MM.1S (cell line): ENCODE measurements around the gene ARPC2.

Source experiments
- DNase-seq: peaks from one replicate; pipeline ENCODE4 v3.0.0-alpha.2; 2015
- H2AFZ ChIP-seq: fragments of 300-600 bp; sonication (generic); 2 replicates; pipeline ENCODE4 v1.6.0; 2016; ENCODE audit warnings: antibody characterized with exemption, low read length
- H3F3A ChIP-seq: fragments of 300-600 bp; sonication (generic); 2 replicates; pipeline ENCODE4 v1.6.1; 2016; ENCODE audit warnings: mild to moderate bottlenecking, antibody characterized with exemption, low read length, moderate library complexity, mixed read lengths; ENCODE audit not compliant: insufficient read depth
- H3K27ac ChIP-seq: fragments of 300-600 bp; sonication (generic); 2 replicates; pipeline ENCODE4 v1.5.1; 2016; ENCODE audit warnings: mild to moderate bottlenecking, low read length
- H3K27me3 ChIP-seq: fragments of 300-600 bp; sonication (generic); replicated peaks from 2 replicates; pipeline ENCODE4 v1.6.0; 2016; ENCODE audit warnings: low read length; ENCODE audit not compliant: insufficient read depth
- H3K36me3 ChIP-seq: fragments of 300-600 bp; sonication (generic); replicated peaks from 2 replicates; pipeline ENCODE4 v1.6.1; 2016; ENCODE audit warnings: mild to moderate bottlenecking, low read length, mixed read lengths; ENCODE audit not compliant: insufficient read depth
- H3K4me1 ChIP-seq: fragments of 300-600 bp; sonication (generic); 2 replicates; pipeline ENCODE4 v1.6.1; 2016; ENCODE audit warnings: low read length, mixed read lengths
- H3K4me2 ChIP-seq: fragments of 300-600 bp; sonication (generic); 2 replicates; pipeline ENCODE4 v1.6.0; 2016; ENCODE audit warnings: low read depth, low read length
- H3K4me3 ChIP-seq: fragments of 300-600 bp; sonication (generic); 2 replicates; pipeline ENCODE4 v1.5.1; 2016; ENCODE audit warnings: low read length, mixed read lengths
- H3K79me2 ChIP-seq: fragments of 300-600 bp; sonication (generic); 2 replicates; pipeline ENCODE4 v1.6.1; 2016; ENCODE audit warnings: mixed run types, low read length, mixed read lengths
- H3K9ac ChIP-seq: fragments of 300-600 bp; sonication (generic); 2 replicates; pipeline ENCODE4 v1.6.1; 2016; ENCODE audit warnings: low read length, mixed read lengths
- H3K9me2 ChIP-seq: fragments of 300-600 bp; sonication (generic); replicated peaks from 2 replicates; pipeline ENCODE4 v1.6.1; 2016; ENCODE audit warnings: mild to moderate bottlenecking, low read length, mixed read lengths; ENCODE audit not compliant: insufficient read depth
- H3K9me3 ChIP-seq: fragments of 300-600 bp; sonication (generic); replicated peaks from 2 replicates; pipeline ENCODE4 v1.6.1; 2016; ENCODE audit warnings: mild to moderate bottlenecking, low read length, mixed read lengths; ENCODE audit not compliant: insufficient read depth
- H4K20me1 ChIP-seq: fragments of 300-600 bp; sonication (generic); 2 replicates; pipeline ENCODE4 v1.6.1; 2016; ENCODE audit warnings: mild to moderate bottlenecking, low read length, moderate library complexity, mixed read lengths; ENCODE audit not compliant: insufficient read depth
- EZH2 ChIP-seq: fragments of 300-600 bp; sonication (generic); optimal IDR thresholded peaks from 2 replicates; pipeline ENCODE3; 2017; ENCODE audit warnings: low read depth, mild to moderate bottlenecking, antibody characterized with exemption, low read length, mixed read lengths
- EZH2phosphoT487 ChIP-seq: fragments of 300-600 bp; sonication (generic); IDR thresholded peaks from 2 replicates; pipeline ENCODE4 v1.6.1; 2018; ENCODE audit warnings: antibody characterized with exemption, low read length
- TF ChIP-seq, protein P1 (sequence below): fragments of 300-600 bp; sonication (generic); IDR thresholded peaks from 2 replicates; pipeline ENCODE4 v1.5.1; 2016; ENCODE audit warnings: antibody characterized with exemption, low read length, mixed read lengths

The ARPC2 gene

DNA sequence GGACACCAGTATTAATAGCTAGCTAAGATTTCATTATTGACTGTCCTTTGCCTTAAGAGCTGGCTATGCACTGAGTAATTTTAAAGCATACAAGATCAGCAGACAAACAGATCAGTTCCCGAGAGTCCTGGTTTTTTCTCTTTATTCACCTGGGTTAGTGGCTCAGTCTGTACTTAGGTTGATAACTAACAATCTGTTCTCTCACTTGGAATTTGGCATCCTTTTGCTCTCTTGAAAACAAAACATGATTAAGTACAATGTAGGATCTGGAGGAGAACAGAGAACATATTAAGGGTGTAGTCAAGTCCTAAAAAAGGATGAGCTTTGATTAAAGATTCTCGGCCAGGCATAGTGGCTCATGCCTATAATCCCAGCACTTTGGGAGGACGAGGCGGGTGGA is 16.6 kb downstream of the ARPC2 start:
- TF ChIP-seq EZH2phosphoT487 (no peak), EZH2 (no peak)
- TF ChIP-seq, protein P1, sequence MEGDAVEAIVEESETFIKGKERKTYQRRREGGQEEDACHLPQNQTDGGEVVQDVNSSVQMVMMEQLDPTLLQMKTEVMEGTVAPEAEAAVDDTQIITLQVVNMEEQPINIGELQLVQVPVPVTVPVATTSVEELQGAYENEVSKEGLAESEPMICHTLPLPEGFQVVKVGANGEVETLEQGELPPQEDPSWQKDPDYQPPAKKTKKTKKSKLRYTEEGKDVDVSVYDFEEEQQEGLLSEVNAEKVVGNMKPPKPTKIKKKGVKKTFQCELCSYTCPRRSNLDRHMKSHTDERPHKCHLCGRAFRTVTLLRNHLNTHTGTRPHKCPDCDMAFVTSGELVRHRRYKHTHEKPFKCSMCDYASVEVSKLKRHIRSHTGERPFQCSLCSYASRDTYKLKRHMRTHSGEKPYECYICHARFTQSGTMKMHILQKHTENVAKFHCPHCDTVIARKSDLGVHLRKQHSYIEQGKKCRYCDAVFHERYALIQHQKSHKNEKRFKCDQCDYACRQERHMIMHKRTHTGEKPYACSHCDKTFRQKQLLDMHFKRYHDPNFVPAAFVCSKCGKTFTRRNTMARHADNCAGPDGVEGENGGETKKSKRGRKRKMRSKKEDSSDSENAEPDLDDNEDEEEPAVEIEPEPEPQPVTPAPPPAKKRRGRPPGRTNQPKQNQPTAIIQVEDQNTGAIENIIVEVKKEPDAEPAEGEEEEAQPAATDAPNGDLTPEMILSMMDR = no peak
- no peaks in the 10 kb centered on the region for H3K9me3 ChIP-seq
- no peak overlapping the region for H3K9ac ChIP-seq
- no peak overlapping the region for H3K4me3 ChIP-seq
- no peak overlapping the region for H3K27ac ChIP-seq
- H3K36me3 ChIP-seq = peaks cover 29% of the 10 kb centered on the region
- H3K27me3 ChIP-seq = no peaks in the 10 kb centered on the region
- peaks cover 79% of the 10 kb centered on the region for H3K79me2 ChIP-seq
- peaks cover 27% of the 10 kb centered on the region for H3K4me1 ChIP-seq
- H3K9me2 ChIP-seq = no peaks in the 10 kb centered on the region
- no peak for DNase-seq
- H3K4me2 ChIP-seq = no peak overlapping the region
- H3F3A ChIP-seq = peaks cover 25% of the 10 kb centered on the region
- H2AFZ ChIP-seq = no peak overlapping the region
- no peaks in the 10 kb centered on the region for H4K20me1 ChIP-seq

DNA sequence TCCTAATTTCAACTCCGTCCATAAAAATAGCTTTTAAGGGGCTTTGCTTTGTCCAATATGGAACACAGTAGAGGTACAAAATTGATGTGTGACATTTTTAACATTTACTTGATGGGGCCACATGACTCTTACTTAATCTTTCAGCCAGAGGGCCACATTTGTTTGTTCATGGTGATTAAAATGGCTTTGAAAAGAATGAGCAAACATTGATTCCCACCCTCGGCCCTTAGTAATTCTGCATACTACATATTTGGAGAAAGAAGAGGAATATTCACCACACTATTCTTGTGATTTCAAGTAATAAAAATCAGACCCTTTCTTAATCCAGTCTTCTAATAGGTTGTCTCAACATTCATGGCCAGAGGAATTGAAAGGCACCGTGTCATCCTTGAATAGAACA is 17.5 kb downstream of the ARPC2 start:
- no peak overlapping the region for H3K4me3 ChIP-seq
- DNase-seq = no peak
- H3K4me2 ChIP-seq = no peak overlapping the region
- TF ChIP-seq EZH2phosphoT487 (no peak), EZH2 (no peak)
- TF ChIP-seq, protein P1 = no peak
- H3K4me1 ChIP-seq = peaks cover 20% of the 10 kb centered on the region
- no peaks in the 10 kb centered on the region for H3K9me2 ChIP-seq
- H3K36me3 ChIP-seq = peaks cover 37% of the 10 kb centered on the region
- H3F3A ChIP-seq = peaks cover 15% of the 10 kb centered on the region
- H3K27ac ChIP-seq = no peak overlapping the region
- H4K20me1 ChIP-seq = no peaks in the 10 kb centered on the region
- H3K79me2 ChIP-seq = peaks cover 87% of the 10 kb centered on the region
- no peak overlapping the region for H2AFZ ChIP-seq
- no peaks in the 10 kb centered on the region for H3K27me3 ChIP-seq
- no peaks in the 10 kb centered on the region for H3K9me3 ChIP-seq
- no peak overlapping the region for H3K9ac ChIP-seq

DNA sequence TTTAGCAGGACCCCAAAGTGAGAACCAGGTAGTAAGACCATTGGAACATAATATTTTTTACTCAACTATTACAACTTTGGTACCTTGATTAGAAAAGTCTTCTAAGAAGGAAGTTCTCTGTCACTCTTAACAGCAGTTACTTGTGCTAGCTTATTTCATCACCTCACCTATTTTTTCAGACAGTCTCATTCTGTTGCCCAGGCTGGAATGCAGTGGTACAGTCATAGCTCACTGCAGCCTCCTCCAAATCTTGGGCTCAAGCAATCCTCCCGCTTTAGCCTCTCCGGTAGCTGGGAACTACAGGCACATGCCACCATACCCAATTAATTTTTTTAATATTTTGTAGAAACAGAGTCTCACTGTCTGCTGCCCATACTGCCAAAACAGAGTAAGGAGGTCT is 18.0 kb downstream of the ARPC2 start:
- no peak for DNase-seq
- H4K20me1 ChIP-seq = no peaks in the 10 kb centered on the region
- no peaks in the 10 kb centered on the region for H3K9me2 ChIP-seq
- H3K4me1 ChIP-seq = peaks cover 15% of the 10 kb centered on the region
- no peak overlapping the region for H3K4me2 ChIP-seq
- peaks cover 10% of the 10 kb centered on the region for H3F3A ChIP-seq
- H3K27me3 ChIP-seq = no peaks in the 10 kb centered on the region
- H3K9ac ChIP-seq = no peak overlapping the region
- H3K9me3 ChIP-seq = no peaks in the 10 kb centered on the region
- H3K36me3 ChIP-seq = peaks cover 37% of the 10 kb centered on the region
- H3K79me2 ChIP-seq = peaks cover 92% of the 10 kb centered on the region
- TF ChIP-seq EZH2phosphoT487 = no peak
- TF ChIP-seq EZH2 = no peak
- TF ChIP-seq, protein P1 = no peak
- H3K4me3 ChIP-seq = no peak overlapping the region
- H2AFZ ChIP-seq = no peak overlapping the region
- H3K27ac ChIP-seq = no peak overlapping the region
